GM21825 (cell line): ENCODE measurements around the gene EID3.
"Not testable (repeated sequence)": the region's sequence is repeated elsewhere in the genome, so short reads cannot be mapped to it uniquely, and the experiment has no call there.

Experiments used
- ATAC-seq: cut with Tn5 transposase; IDR thresholded peaks from one replicate; pipeline ENCODE4 v1.9.1; 2021; ENCODE audit warnings: mild to moderate bottlenecking, moderate library complexity; ENCODE audit not compliant: unreplicated experiment

The EID3 gene

DNA sequence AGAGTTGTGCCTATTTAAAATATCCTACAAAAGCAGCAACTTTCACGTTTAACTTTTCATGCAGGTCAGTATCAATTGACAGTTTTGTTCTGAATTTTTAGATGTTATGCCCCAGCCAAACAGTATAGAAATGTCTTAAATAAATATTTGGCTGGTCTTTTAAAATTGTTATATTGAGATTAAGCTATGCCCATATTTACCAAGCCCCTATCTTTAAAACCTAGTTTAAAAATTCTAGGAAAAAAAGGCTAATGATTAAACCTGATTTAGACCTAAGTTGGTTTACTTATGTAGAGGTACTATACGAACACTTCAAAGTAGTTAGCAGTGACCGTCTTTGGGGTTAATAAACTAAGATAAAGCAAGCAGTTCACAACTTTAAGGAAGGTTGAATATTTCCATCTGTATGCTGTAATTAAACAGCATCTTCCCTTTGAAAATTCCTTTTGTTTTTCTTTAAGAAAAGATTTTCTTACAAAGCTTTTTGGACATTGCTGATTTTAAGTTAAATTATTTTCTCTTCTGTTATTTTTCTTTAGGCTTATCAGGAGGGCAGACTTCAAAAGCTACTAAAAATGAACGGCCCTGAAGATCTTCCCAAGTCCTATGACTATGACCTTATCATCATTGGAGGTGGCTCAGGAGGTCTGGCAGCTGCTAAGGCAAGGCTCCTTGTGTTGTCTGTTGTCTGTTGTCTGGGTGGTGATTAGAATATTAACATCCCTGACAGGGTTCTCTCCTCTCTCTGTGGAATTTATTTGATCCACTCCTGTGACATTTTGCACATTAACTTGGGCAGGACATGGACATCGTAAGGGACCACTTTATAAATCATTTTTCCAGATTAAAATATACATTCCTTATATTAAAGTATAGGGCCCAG, 7.5 kb downstream of the EID3 start:
- no peak for ATAC-seq

GRCh38 chr12:104312202-104312601, 8.7 kb downstream of the EID3 start:
- no peak for ATAC-seq

- ATAC-seq, result no peak
Measured at GRCh38 chr12:104312654-104313053, 9.1 kb downstream of the EID3 start.

DNA sequence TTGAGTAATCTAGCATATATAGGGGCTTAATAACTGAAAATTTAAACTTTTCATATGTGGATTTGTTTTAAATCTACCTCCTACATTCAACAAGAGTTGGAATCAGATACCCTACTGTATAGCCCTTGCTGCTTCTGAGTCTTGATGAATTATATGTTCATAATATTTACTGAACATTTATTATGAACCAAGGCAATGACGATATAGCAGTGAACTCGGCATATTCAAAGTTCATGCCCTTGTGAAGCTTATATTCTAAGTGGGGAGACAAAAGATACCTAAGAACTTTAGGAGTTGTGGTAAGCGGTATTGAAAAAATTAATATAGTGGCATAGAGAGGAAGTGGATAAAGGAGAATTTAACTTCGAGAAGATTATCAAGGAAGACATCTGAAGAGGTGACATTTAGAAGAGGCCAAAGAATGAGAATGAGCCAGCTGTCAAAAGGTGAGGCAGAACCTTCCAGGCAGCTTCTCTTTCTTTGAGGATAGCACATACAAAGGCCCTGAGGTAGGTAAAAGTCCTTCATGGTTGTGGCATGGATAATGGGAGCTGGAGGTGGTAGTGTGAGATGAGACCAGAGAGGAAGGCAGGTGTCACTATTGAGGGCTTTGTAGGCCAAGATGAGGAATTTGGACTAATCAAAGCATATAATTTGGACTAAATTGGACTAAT, 10.2 kb downstream of the EID3 start:
- no peak for ATAC-seq

DNA sequence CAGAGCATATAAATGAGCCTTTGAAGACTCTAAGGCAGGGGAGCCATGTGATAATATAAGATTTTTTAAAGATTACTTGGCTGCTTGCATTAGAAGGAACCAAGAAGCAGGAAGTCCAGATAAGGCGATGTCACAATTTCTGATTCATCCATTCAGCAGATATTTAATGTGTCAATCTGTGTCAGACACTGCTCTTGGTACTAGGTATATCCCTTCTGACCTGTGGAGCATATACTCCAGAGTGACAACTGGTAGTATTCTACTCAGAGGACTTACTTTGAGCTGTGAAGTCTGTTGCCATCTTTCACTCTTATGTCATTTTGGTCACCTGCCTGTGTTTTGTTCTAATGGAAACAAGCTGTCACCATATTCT, 10.7 kb downstream of the EID3 start:
- ATAC-seq, result no peak

- ATAC-seq, result no peak
Measured at GRCh38 chr12:104315326-104316224, 12.0 kb downstream of the EID3 start.

GRCh38 chr12:104316936-104317335, 13.4 kb downstream of the EID3 start:
- ATAC-seq, result no peak

GRCh38 chr12:104317538-104318210, 14.1 kb downstream of the EID3 start:
- no peak for ATAC-seq

- no peak for ATAC-seq
Measured at GRCh38 chr12:104319028-104319427, 15.5 kb downstream of the EID3 start.

DNA sequence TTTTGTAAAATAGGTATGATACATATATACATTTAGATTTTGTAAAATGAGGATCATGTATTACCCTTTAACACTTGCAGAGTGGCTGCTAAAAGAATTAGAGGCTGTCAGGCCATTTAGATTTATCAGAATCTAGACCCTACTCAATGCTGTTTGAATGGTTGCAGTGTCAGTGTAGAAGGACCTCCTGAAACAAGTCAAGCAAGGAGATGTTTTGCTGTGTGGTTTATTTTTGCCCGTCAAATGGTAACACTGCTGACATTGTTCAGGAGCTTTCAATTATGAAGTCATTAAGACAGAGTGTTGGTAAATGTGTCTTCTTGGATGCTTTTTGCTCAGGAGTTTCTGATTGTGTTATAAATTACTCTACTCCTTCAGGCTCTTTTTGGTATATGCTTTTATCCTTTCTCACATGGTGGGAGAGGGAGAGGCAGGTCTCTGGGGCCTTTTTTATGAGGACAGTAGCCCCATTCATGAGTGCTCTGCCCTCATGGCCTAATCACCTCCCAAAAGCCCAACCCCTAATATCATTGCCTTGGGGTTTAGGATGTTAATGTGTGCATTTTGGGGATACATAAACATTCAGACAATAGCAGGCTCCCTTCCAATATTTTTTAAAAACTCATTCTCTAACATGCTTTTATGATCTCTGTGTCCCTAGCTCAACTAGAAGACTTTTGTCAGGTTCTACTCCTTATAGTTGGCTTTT, 16.5 kb downstream of the EID3 start:
- no peak for ATAC-seq

GRCh38 chr12:104320627-104321024, 17.1 kb downstream of the EID3 start:
- ATAC-seq, result no peak

GRCh38 chr12:104321949-104322348, 18.4 kb downstream of the EID3 start:
- no peak for ATAC-seq

DNA sequence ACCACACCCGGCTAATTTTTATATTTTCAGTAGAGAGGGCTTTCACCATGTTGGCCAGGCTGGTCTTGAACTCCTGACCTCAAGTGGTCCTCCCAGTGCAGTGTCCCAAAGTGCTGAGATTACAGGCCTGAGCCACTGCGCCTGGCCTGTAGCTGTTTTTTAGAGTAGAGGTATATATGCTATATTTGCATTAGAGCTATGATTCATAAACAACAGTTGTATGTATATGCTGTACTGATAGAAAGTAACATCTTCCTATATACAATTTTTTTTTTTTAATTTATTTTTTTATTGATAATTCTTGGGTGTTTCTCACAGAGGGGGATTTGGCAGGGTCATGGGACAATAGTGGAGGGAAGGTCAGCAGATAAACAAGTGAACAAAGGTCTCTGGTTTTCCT, 19.0 kb downstream of the EID3 start:
- ATAC-seq, result not testable (repeated sequence)

GRCh38 chr12:104323899-104324298, 20.4 kb downstream of the EID3 start:
- no peak for ATAC-seq

DNA sequence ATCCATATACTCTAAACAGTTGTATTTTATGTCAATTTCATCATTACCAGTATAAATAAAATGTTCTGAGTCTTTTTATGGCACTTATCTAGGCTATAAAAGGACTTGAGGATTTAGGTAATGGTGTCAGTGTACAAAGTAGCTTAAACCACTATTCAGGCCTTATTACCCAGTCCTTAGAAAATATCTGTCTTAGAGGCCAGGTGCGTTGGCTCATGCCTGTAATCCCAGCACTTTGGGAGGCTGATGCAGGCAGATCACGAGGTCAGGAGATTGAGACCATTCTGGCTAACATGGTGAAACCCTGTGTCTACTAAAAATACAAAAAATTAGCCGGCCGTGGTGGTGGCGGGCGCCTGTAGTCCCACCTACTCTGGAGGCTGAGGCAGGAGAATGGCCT, 24.7 kb downstream of the EID3 start:
- ATAC-seq, result not testable (repeated sequence)

- ATAC-seq, result no peak
Measured at GRCh38 chr12:104328790-104329189, 25.3 kb downstream of the EID3 start.

DNA sequence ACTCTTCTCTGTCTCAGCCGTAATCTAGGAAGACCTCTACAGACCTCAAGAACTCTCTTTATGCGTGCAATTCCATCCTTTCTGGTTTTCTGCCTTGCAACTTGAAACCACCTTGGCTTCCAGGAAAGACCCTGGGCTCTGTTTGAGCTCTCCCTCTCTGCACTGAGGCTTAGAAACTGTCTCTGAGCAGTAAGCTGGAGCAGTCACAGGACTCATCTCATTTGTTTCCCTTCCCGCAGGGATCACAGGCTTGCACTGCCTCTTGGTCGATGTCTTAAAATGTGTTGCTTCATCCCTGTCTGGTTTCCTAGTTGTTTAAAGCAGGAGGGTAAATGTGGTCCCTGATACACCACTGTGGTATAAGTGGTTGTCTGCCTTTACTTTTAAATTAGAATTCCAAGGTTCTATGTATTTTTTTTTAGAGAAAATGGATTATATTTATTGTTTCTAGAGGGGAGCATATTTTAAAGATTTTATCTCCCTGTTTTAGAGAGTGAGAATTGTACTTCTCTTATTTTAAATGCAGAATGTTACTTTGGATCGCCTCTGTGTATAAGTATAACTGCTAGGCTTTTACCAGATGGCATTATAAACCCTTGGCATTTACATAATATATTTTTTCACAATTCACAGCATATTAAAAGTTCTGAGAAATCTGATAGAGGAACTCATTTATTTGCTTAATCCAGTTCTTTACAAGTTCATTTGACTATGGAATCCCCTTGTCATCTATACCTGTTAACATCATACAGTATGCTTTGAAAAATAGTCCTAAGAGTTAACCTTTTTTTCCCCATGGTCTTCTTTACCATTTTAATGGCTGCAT, 26.4 kb downstream of the EID3 start:
- ATAC-seq, result no peak

DNA sequence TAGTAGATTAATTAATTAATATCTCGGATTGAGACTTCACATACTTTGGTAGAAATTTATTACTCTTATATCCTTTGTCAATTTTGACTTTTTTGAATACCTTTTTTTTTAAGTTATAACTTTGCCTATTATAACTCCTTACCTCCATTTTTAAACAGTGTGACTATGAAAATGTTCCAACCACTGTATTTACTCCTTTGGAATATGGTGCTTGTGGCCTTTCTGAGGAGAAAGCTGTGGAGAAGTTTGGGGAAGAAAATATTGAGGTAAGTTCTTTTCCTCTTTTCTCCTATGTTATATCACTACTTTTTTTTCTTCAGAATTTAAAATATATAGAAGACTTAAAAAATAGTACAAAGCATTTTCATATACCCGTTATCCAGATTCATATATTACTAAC, 27.8 kb downstream of the EID3 start:
- ATAC-seq, result no peak

- not testable (repeated sequence) for ATAC-seq
Measured at GRCh38 chr12:104332273-104332672, 28.7 kb downstream of the EID3 start.
